ENCODE data around the gene RPL21. TPM values are rescaled to one million over a fixed set of nuclear protein-coding genes. Genes with fewer than 3 reads are reported as not detected.

RPL21 gene
- polyA plus RNA-seq, 2 donors = 457 to 1,083 TPM

Other genes with a start within 250 kb of the RPL21 start
- gene USP12, start 79.7 kb upstream of the RPL21 start, polyA plus RNA-seq = 1 to 10 TPM; 3.5 to 6.0 TPM
- 10 to 100 TPM in 1 of 2 donors, 1 to 10 TPM in 1; 4.4 to 20.5 TPM for gene RASL11A, start 19.3 kb downstream of the RPL21 start, polyA plus RNA-seq
- gene GTF3A, start 173.1 kb downstream of the RPL21 start, polyA plus RNA-seq = 100 to 1,000 TPM in 1 of 2 donors, 10 to 100 TPM in 1; 80.4 to 147 TPM
- 10 to 100 TPM; 54.9 to 62.1 TPM for gene MTIF3, start 199.0 kb downstream of the RPL21 start, polyA plus RNA-seq